ENCODE data around the gene ABCB9.

Gene ABCB9

DNA sequence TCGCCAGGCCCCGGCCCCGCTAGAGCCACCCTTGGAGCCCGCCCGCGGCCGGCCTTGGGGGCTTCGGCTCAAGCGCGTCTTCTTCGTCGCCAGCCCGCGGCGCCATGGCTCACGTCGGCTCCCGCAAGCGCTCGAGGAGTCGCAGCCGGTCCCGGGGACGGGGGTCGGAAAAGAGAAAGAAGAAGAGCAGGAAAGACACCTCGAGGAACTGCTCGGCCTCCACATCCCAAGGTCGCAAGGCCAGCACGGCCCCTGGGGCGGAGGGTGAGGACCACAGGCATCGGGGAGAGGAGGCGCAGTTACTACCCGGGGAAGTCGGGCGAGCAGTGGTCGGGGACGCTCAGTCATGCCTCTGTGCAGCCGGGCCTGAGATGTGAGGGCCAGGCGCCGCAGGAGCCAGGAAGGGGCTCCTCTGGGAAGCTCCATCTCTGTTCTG, 14.8 kb upstream of the ABCB9 start:
- Histone ChIP-seq H3F3A (ENCODE audit: control insufficient read depth, insufficient read depth) (peaks cover 7% of the 10 kb centered on the region; the same call in 1 of the 2 replicates), H3K4me3 (ENCODE audit: low read length) (peak overlapping the region; percentile 94), H3K9me3 (ENCODE audit: control insufficient read depth, insufficient read depth, low read length) (no peaks in the 10 kb centered on the region), H3K27me3 (ENCODE audit: control insufficient read depth, low read length) (no peaks in the 10 kb centered on the region), H3K36me3 (ENCODE audit: control insufficient read depth, low read length) (peaks cover 62% of the 10 kb centered on the region), H3K4me1 (ENCODE audit: control insufficient read depth, low read length) (peaks cover 48% of the 10 kb centered on the region), H3K79me2 (ENCODE audit: control insufficient read depth, low read length) (peaks cover 69% of the 10 kb centered on the region), H3K27ac (ENCODE audit: low read depth, low read length) (peak overlapping the region; percentile 72), H3K9me2 (replicated peaks; ENCODE audit: control insufficient read depth, low read length) (no peaks in the 10 kb centered on the region), H4K20me1 (ENCODE audit: control insufficient read depth, insufficient read depth, low read depth, low read length) (peaks cover 9% of the 10 kb centered on the region; the same call in 1 of the 2 replicates), H3K4me2 (ENCODE audit: low read length) (peak overlapping the region; percentile 83)
- TF ChIP-seq, protein P1, sequence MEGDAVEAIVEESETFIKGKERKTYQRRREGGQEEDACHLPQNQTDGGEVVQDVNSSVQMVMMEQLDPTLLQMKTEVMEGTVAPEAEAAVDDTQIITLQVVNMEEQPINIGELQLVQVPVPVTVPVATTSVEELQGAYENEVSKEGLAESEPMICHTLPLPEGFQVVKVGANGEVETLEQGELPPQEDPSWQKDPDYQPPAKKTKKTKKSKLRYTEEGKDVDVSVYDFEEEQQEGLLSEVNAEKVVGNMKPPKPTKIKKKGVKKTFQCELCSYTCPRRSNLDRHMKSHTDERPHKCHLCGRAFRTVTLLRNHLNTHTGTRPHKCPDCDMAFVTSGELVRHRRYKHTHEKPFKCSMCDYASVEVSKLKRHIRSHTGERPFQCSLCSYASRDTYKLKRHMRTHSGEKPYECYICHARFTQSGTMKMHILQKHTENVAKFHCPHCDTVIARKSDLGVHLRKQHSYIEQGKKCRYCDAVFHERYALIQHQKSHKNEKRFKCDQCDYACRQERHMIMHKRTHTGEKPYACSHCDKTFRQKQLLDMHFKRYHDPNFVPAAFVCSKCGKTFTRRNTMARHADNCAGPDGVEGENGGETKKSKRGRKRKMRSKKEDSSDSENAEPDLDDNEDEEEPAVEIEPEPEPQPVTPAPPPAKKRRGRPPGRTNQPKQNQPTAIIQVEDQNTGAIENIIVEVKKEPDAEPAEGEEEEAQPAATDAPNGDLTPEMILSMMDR (IDR thresholded peaks at IDR 0.05; ENCODE audit: low read depth, low read length, poor library complexity, severe bottlenecking), result no peak
- no peak for TF ChIP-seq EZH2phosphoT487 (IDR thresholded peaks at IDR 0.05; ENCODE audit: borderline replicate concordance, low read length)

DNA sequence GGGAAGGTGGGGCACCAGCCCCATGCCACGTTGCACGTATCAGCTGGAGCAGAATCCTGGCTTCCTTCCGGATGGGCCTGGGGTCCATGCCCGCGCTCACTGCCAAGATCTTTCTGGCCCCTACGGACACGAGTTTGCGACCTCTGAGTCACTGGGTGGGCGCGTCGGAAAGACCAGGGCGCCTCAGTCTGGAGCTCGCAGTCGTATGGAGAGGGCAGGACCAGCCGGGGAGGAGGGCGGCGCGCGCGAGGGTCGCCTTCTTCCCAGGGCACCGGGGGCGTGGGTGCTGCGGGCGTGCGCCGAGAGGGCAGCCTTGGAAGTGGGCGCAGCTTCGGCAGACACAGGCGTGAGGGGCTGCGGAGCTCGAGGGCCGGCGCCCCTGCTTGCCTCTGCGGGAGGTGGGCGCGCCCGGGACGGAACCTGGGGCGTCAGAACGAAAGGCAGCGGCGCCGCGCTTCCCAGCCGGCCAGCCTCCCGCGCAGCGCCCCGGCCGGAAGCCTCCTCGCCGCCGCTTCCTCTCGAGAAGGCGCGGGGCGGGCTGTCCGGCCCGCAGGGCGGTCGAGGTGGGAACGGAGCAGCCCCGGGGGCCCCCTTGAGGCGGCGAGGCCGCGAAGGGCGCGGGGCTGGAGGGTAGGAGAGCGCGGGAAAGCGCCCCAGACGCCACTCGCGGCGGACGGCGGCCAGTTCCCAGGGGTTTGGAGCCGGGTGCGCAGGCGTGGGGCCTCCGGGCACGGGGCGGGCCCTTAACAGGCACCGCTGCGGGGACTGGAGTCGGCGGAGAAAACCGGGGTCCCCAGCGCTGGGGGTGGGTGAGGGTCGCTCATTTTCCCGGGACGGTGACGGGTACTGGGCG, 14.1 kb upstream of the ABCB9 start, which contains the start of gene ARL6IP4:
Gene ARL6IP4 (plus strand): TSS at position 499 of the 853 bp plus-strand sequence. CDS start 459 bp downstream, outside the sequence.
- peaks cover 63% of the 10 kb centered on the region for H3K36me3 ChIP-seq (ENCODE audit: control insufficient read depth, low read length)
- TF ChIP-seq EZH2phosphoT487 (IDR thresholded peaks at IDR 0.05; ENCODE audit: borderline replicate concordance, low read length), result no peak
- TF ChIP-seq, protein P1 (IDR thresholded peaks at IDR 0.05; ENCODE audit: low read depth, low read length, poor library complexity, severe bottlenecking), result no peak
- H3K9me3 ChIP-seq (ENCODE audit: control insufficient read depth, insufficient read depth, low read length), result no peaks in the 10 kb centered on the region
- peak within 1 kb of the TSS; percentile 94 for H3K4me3 ChIP-seq (ENCODE audit: low read length)
- peak within 1 kb of the TSS; percentile 72 for H3K27ac ChIP-seq (ENCODE audit: low read depth, low read length)
- H3K79me2 ChIP-seq (ENCODE audit: control insufficient read depth, low read length), result peaks cover 75% of the 10 kb centered on the region
- H3F3A ChIP-seq (ENCODE audit: control insufficient read depth, insufficient read depth), result peaks cover 7% of the 10 kb centered on the region; the same call in 1 of the 2 replicates
- peaks cover 9% of the 10 kb centered on the region; the same call in 1 of the 2 replicates for H4K20me1 ChIP-seq (ENCODE audit: control insufficient read depth, insufficient read depth, low read depth, low read length)
- peak within 1 kb of the TSS; percentile 83 for H3K4me2 ChIP-seq (ENCODE audit: low read length)
- H3K9me2 ChIP-seq (replicated peaks; ENCODE audit: control insufficient read depth, low read length), result no peaks in the 10 kb centered on the region
- H3K4me1 ChIP-seq (ENCODE audit: control insufficient read depth, low read length), result peaks cover 51% of the 10 kb centered on the region
- no peaks in the 10 kb centered on the region for H3K27me3 ChIP-seq (ENCODE audit: control insufficient read depth, low read length)

DNA sequence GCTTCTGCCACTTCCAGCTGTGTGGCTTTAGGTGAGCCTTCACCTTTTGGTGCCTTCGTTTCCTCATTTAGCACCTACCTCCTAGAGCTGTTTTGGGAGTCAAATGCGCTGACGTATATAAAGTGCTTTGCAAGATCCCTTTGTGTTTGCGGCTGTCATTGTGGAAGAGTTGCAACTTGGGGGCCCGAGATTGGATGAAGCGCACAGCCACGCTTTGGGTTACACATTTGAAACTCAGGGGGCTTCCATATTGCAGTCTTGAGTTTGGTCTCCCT, 13.6 kb upstream of the ABCB9 start:
- Histone ChIP-seq H3K36me3 (ENCODE audit: control insufficient read depth, low read length) (peaks cover 67% of the 10 kb centered on the region), H3K27me3 (ENCODE audit: control insufficient read depth, low read length) (no peaks in the 10 kb centered on the region), H3K4me1 (ENCODE audit: control insufficient read depth, low read length) (peaks cover 51% of the 10 kb centered on the region), H3K4me2 (ENCODE audit: low read length) (peak overlapping the region; percentile 83), H3K79me2 (ENCODE audit: control insufficient read depth, low read length) (peaks cover 78% of the 10 kb centered on the region), H4K20me1 (ENCODE audit: control insufficient read depth, insufficient read depth, low read depth, low read length) (peaks cover 9% of the 10 kb centered on the region; the same call in 1 of the 2 replicates), H3F3A (ENCODE audit: control insufficient read depth, insufficient read depth) (peaks cover 5% of the 10 kb centered on the region; the same call in 1 of the 2 replicates), H3K27ac (ENCODE audit: low read depth, low read length) (peak overlapping the region; percentile 72), H3K9me2 (replicated peaks; ENCODE audit: control insufficient read depth, low read length) (no peaks in the 10 kb centered on the region), H3K9me3 (ENCODE audit: control insufficient read depth, insufficient read depth, low read length) (no peaks in the 10 kb centered on the region), H3K4me3 (ENCODE audit: low read length) (peak overlapping the region; percentile 94)
- TF ChIP-seq, protein P1 (IDR thresholded peaks at IDR 0.05; ENCODE audit: low read depth, low read length, poor library complexity, severe bottlenecking), result no peak
- TF ChIP-seq EZH2phosphoT487 (IDR thresholded peaks at IDR 0.05; ENCODE audit: borderline replicate concordance, low read length), result no peak

All from DOHH2 (cell line).